KMS-11 (cell line): ENCODE results near the gene ZNF778.
"Not testable (repeated sequence)": the region's sequence is repeated elsewhere in the genome, so short reads cannot be mapped to it uniquely, and the experiment has no call there.

Source experiments
- H2AFZ ChIP-seq: fragments of 200-600 bp; sonication (generic); 2 replicates; pipeline ENCODE4 v1.6.1; 2016; ENCODE audit warnings: antibody characterized with exemption, mixed run types, low read depth
- H3K27ac ChIP-seq: fragments of 200-600 bp; sonication (generic); 2 replicates; pipeline ENCODE4 v1.6.1; 2016; ENCODE audit warnings: mild to moderate bottlenecking, mixed run types
- H3K27me3 ChIP-seq: fragments of 200-600 bp; sonication (generic); 2 replicates; pipeline ENCODE4 v1.6.1; 2017; ENCODE audit warnings: mild to moderate bottlenecking, low read depth, mixed run types, moderate library complexity; ENCODE audit not compliant: insufficient read depth
- H3K36me3 ChIP-seq: fragments of 200-600 bp; sonication (generic); 2 replicates; pipeline ENCODE4 v1.6.1; 2017; ENCODE audit warnings: mild to moderate bottlenecking, mixed run types; ENCODE audit not compliant: insufficient read depth
- H3K4me1 ChIP-seq: fragments of 200-600 bp; sonication (generic); 2 replicates; pipeline ENCODE4 v1.6.1; 2016; ENCODE audit warnings: mild to moderate bottlenecking, low read depth, mixed run types; ENCODE audit not compliant: poor library complexity, severe bottlenecking
- H3K4me2 ChIP-seq: fragments of 200-600 bp; sonication (generic); 2 replicates; pipeline ENCODE4 v1.7.0; 2016; ENCODE audit warnings: mild to moderate bottlenecking, mixed run types
- H3K4me3 ChIP-seq: fragments of 200-600 bp; sonication (generic); IDR thresholded peaks from 2 replicates; pipeline ENCODE4 v1.6.1; 2017; ENCODE audit warnings: low read depth, low read length, mixed read lengths; ENCODE audit not compliant: insufficient read depth
- H3K79me2 ChIP-seq: fragments of 200-600 bp; sonication (generic); 2 replicates; pipeline ENCODE4 v1.6.1; 2016; ENCODE audit warnings: low read depth, mixed run types; ENCODE audit not compliant: insufficient read depth
- H3K9ac ChIP-seq: fragments of 200-600 bp; sonication (generic); 2 replicates; pipeline ENCODE4 v1.6.1; 2016; ENCODE audit warnings: mild to moderate bottlenecking, mixed run types
- H4K20me1 ChIP-seq: fragments of 200-600 bp; sonication (generic); 2 replicates; pipeline ENCODE4 v1.6.1; 2016; ENCODE audit warnings: mild to moderate bottlenecking, mixed run types; ENCODE audit not compliant: insufficient read depth
- TF ChIP-seq, protein P1 (sequence below): fragments of 200-600 bp; sonication (generic); conservative IDR thresholded peaks from 2 replicates; pipeline ENCODE4 v1.6.1; 2017; ENCODE audit warnings: low read depth, mild to moderate bottlenecking, antibody characterized with exemption, low read length, moderate library complexity, mixed read lengths

Gene ZNF778

GRCh38 chr16:89257757-89258465 is 40.4 kb downstream of the ZNF778 start:
- H3K4me2 ChIP-seq: no peak overlapping the region
- no peak overlapping the region for H2AFZ ChIP-seq
- H3K79me2 ChIP-seq: no peaks in the 10 kb centered on the region
- H3K4me3 ChIP-seq: no peak overlapping the region
- no peaks in the 10 kb centered on the region for H4K20me1 ChIP-seq
- no peaks in the 10 kb centered on the region for H3K27me3 ChIP-seq
- H3K27ac ChIP-seq: no peak overlapping the region
- TF ChIP-seq, protein P1, sequence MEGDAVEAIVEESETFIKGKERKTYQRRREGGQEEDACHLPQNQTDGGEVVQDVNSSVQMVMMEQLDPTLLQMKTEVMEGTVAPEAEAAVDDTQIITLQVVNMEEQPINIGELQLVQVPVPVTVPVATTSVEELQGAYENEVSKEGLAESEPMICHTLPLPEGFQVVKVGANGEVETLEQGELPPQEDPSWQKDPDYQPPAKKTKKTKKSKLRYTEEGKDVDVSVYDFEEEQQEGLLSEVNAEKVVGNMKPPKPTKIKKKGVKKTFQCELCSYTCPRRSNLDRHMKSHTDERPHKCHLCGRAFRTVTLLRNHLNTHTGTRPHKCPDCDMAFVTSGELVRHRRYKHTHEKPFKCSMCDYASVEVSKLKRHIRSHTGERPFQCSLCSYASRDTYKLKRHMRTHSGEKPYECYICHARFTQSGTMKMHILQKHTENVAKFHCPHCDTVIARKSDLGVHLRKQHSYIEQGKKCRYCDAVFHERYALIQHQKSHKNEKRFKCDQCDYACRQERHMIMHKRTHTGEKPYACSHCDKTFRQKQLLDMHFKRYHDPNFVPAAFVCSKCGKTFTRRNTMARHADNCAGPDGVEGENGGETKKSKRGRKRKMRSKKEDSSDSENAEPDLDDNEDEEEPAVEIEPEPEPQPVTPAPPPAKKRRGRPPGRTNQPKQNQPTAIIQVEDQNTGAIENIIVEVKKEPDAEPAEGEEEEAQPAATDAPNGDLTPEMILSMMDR: no peak
- no peaks in the 10 kb centered on the region for H3K36me3 ChIP-seq
- H3K9ac ChIP-seq: no peak overlapping the region
- H3K4me1 ChIP-seq: no peaks in the 10 kb centered on the region

GRCh38 chr16:89259901-89260300 is 42.4 kb downstream of the ZNF778 start:
- H3K4me1 ChIP-seq, H3K4me2 ChIP-seq, H3K27ac ChIP-seq, H4K20me1 ChIP-seq, H3K9ac ChIP-seq, H3K4me3 ChIP-seq, H3K36me3 ChIP-seq, H3K27me3 ChIP-seq, H2AFZ ChIP-seq, H3K79me2 ChIP-seq: not testable (repeated sequence)

- TF ChIP-seq, protein P1: no peak
- Histone ChIP-seq H3K27ac (no peak overlapping the region), H4K20me1 (no peaks in the 10 kb centered on the region), H3K4me3 (no peak overlapping the region), H3K9ac (no peak overlapping the region), H3K27me3 (no peaks in the 10 kb centered on the region), H3K4me1 (no peaks in the 10 kb centered on the region), H3K4me2 (no peak overlapping the region), H2AFZ (no peak overlapping the region), H3K36me3 (no peaks in the 10 kb centered on the region), H3K79me2 (no peaks in the 10 kb centered on the region)
Measured at GRCh38 chr16:89261691-89262563, 44.4 kb downstream of the ZNF778 start.

GRCh38 chr16:89264800-89265550 is 47.5 kb downstream of the ZNF778 start:
- Histone ChIP-seq H3K4me2 (no peak overlapping the region), H3K4me1 (no peaks in the 10 kb centered on the region), H3K4me3 (no peak overlapping the region), H3K27me3 (no peaks in the 10 kb centered on the region), H3K27ac (no peak overlapping the region), H4K20me1 (no peaks in the 10 kb centered on the region), H3K9ac (no peak overlapping the region), H3K79me2 (no peaks in the 10 kb centered on the region), H2AFZ (no peak overlapping the region), H3K36me3 (no peaks in the 10 kb centered on the region)
- TF ChIP-seq, protein P1: no peak
